ENCODE measurements around the gene CGN.
A peak's percentile ranks its signal among the peaks of the same experiment; 100 is the strongest.

Gene CGN

GRCh38 chr1:151539321-151540020 lies 28.3 kb downstream of the CGN start:
- TF ChIP-seq, protein P1, sequence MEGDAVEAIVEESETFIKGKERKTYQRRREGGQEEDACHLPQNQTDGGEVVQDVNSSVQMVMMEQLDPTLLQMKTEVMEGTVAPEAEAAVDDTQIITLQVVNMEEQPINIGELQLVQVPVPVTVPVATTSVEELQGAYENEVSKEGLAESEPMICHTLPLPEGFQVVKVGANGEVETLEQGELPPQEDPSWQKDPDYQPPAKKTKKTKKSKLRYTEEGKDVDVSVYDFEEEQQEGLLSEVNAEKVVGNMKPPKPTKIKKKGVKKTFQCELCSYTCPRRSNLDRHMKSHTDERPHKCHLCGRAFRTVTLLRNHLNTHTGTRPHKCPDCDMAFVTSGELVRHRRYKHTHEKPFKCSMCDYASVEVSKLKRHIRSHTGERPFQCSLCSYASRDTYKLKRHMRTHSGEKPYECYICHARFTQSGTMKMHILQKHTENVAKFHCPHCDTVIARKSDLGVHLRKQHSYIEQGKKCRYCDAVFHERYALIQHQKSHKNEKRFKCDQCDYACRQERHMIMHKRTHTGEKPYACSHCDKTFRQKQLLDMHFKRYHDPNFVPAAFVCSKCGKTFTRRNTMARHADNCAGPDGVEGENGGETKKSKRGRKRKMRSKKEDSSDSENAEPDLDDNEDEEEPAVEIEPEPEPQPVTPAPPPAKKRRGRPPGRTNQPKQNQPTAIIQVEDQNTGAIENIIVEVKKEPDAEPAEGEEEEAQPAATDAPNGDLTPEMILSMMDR (IDR thresholded peaks at IDR 0.05; ENCODE audit: low read depth, low read length): no peak
- Histone ChIP-seq H3K27ac (peak overlapping the region; percentile 57), H3K36me3 (0 out of 2 replicates have a peak, but pooled peaks cover 3% of the 10 kb centered on the region)

GRCh38 chr1:151540021-151540981 lies 29.1 kb downstream of the CGN start, which contains the start of gene TUFT1:
Gene TUFT1, plus strand, starts transcription at chr1:151540309. Its CDS starts 58 bp downstream, at chr1:151540367.
- H3K9me3 ChIP-seq (ENCODE audit: severe bottlenecking): no peaks in the 10 kb centered on the region
- TF ChIP-seq, protein P1 (IDR thresholded peaks at IDR 0.05; ENCODE audit: low read depth, low read length): no peak
- peak within 1 kb of the TSS; percentile 57 for H3K27ac ChIP-seq
- H3K4me3 ChIP-seq (ENCODE audit: low read depth, low read length): peak within 1 kb of the TSS; percentile 76
- DNase-seq: peak; percentile 100
- H3K27me3 ChIP-seq (ENCODE audit: insufficient read depth, low read depth, severe bottlenecking): no peaks in the 10 kb centered on the region
- H3K36me3 ChIP-seq: 0 out of 2 replicates have a peak, but pooled peaks cover 3% of the 10 kb centered on the region

More at GRCh38 chr1:151539321-151540020, 28.3 kb downstream of the CGN start:
- DNase-seq: peak; percentile 94
- Histone ChIP-seq H3K9me3 (ENCODE audit: severe bottlenecking) (no peaks in the 10 kb centered on the region), H3K4me3 (ENCODE audit: low read depth, low read length) (peak overlapping the region; percentile 76), H3K27me3 (ENCODE audit: insufficient read depth, low read depth, severe bottlenecking) (no peaks in the 10 kb centered on the region)

- peaks cover 9% of the 10 kb centered on the region for H3K36me3 ChIP-seq
Measured at GRCh38 chr1:151540982-151541377, 29.8 kb downstream of the CGN start.

DNA sequence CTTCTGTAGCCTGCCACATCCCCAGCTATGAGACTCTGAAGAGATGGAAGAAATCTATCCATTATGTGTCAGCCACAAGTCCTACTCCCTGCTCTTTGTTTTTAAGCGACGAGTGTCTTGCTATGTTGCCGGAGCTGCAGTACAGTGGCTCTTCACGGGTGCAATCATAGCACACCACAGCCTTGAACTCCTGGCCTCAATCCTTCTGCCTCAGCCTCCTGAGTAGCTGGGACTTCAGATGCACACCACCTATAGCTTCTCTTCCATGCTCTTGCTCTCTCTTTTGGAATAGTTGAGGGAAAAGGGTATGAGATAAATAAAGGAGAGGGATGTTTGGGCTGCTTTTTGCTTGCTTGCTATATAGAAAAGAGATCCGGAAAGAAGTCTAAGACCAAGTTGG lies 30.6 kb downstream of the CGN start:
- no peak overlapping the region for H3K4me3 ChIP-seq (ENCODE audit: low read depth, low read length)
- DNase-seq: no peak
- H3K27ac ChIP-seq: no peak overlapping the region
- H3K36me3 ChIP-seq: peaks cover 16% of the 10 kb centered on the region
- no peaks in the 10 kb centered on the region for H3K27me3 ChIP-seq (ENCODE audit: insufficient read depth, low read depth, severe bottlenecking)
- TF ChIP-seq, protein P1 (IDR thresholded peaks at IDR 0.05; ENCODE audit: low read depth, low read length): no peak
- no peaks in the 10 kb centered on the region for H3K9me3 ChIP-seq (ENCODE audit: severe bottlenecking)

More at GRCh38 chr1:151540982-151541377, 29.8 kb downstream of the CGN start:
- Histone ChIP-seq H3K27ac (peak overlapping the region; percentile 57), H3K27me3 (ENCODE audit: insufficient read depth, low read depth, severe bottlenecking) (no peaks in the 10 kb centered on the region), H3K4me3 (ENCODE audit: low read depth, low read length) (peak overlapping the region; percentile 76), H3K9me3 (ENCODE audit: severe bottlenecking) (no peaks in the 10 kb centered on the region)
- TF ChIP-seq, protein P1 (IDR thresholded peaks at IDR 0.05; ENCODE audit: low read depth, low read length): no peak
- peak; percentile 60 for DNase-seq

DNA sequence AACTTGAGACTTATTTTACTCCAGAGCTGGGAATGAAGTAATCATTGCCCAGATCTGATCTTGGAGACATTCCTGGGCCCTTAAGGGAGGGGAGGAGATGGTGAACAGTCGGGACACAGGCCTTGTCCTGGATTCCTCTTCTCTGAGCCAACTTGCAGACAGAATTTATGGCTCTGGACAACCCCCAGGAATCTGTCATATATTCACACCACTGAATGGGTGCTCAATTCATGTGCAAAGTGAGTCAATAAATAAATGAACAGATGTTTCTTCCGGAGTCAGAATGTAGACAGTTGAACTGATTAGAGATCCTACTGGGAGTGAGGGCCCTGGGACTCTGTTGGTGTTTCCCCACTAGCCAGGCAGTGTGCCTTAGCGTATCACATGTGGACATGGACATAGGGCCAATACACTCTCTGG lies 31.5 kb downstream of the CGN start:
- no peak for DNase-seq
- H3K9me3 ChIP-seq (ENCODE audit: severe bottlenecking): no peaks in the 10 kb centered on the region
- H3K27me3 ChIP-seq (ENCODE audit: insufficient read depth, low read depth, severe bottlenecking): no peaks in the 10 kb centered on the region
- no peak overlapping the region for H3K4me3 ChIP-seq (ENCODE audit: low read depth, low read length)
- TF ChIP-seq, protein P1 (IDR thresholded peaks at IDR 0.05; ENCODE audit: low read depth, low read length): no peak
- H3K36me3 ChIP-seq: peaks cover 19% of the 10 kb centered on the region
- no peak overlapping the region for H3K27ac ChIP-seq

Data from WERI-Rb-1 (cell line).